Type B pancreatic cell (in vitro differentiated cells): ENCODE measurements around the gene LAD1. TPM values are rescaled to one million over a fixed set of nuclear protein-coding genes. Genes with fewer than 3 reads are reported as not detected.

Experiments
- DNase-seq: peaks from one replicate; pipeline ENCODE4 v3.0.0; 2021; ENCODE audit warnings: mixed read lengths; ENCODE audit not compliant: unreplicated experiment; ENCODE audit errors: extremely low spot score
- H3K27ac Mint-ChIP-seq: 2 replicates; pipeline ENCODE4 v1.8.0; 2021; ENCODE audit warnings: mild to moderate bottlenecking, mixed read lengths
- H3K27me3 Mint-ChIP-seq: 2 replicates; pipeline ENCODE4 v1.8.0; 2021; ENCODE audit warnings: mixed read lengths
- H3K36me3 Mint-ChIP-seq: 2 replicates; pipeline ENCODE4 v1.8.0; 2021; ENCODE audit warnings: mixed read lengths
- H3K4me1 Mint-ChIP-seq: one replicate; pipeline ENCODE4 v1.8.0; 2021; ENCODE audit warnings: mixed read lengths; ENCODE audit not compliant: unreplicated experiment
- H3K4me3 Mint-ChIP-seq: 2 replicates; pipeline ENCODE4 v1.8.0; 2021; ENCODE audit warnings: mild to moderate bottlenecking, mixed read lengths
- H3K9me3 Mint-ChIP-seq: 2 replicates; pipeline ENCODE4 v1.8.0; 2021; ENCODE audit warnings: mixed read lengths
- total RNA-seq: library from RNA; stranded (reverse); gene quantifications from 2 replicates; pipeline ENCODE4 v1.2.1, GENCODE V29; 2021; ENCODE audit warnings: low replicate concordance
- TF ChIP-seq, protein P1 (sequence below): fragments of 200-600 bp; sonication (generic); conservative IDR thresholded peaks from 2 replicates; pipeline ENCODE4 v1.5.0; 2021; ENCODE audit warnings: antibody characterized with exemption, mild to moderate bottlenecking

The LAD1 gene
- total RNA-seq, 1 donor from 2014 or later, result 41.2 TPM

DNA sequence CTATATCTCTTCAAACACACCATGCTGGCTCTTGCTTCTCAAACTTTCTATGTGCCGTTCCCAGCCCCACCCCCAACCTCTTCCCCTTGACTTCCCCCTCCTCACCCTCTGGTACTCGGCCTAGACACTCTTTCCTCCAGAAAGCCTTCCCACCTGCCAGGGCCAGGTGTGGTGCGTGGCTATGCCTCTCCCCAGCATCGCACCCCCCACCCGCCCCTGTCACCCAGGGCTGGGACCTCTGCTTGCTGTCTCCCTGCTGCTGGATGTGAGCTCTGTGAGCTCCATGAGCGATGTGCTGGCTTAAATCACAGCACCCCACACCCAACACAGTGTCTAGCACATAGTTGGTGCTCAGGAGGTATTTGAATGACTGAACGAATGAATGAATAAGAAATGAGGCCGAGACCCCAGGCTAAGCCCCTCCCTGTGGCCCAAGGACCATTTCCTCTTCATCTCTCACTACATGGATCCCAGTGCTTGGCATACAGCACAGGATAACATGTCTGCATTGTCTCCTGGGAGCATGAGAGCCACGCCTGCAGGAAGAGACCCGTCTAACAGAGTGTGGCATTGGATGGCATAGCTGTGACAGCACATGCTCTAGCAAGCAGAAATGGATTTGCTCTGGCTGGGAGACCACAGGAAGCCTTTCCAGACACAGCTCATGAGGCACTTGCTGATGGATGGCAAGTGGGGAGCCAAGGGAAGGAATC lies 41.3 kb downstream of the LAD1 start:
- no peak overlapping the region for H3K4me3 Mint-ChIP-seq
- H3K4me1 Mint-ChIP-seq, result peaks cover 5% of the 10 kb centered on the region
- TF ChIP-seq, protein P1, sequence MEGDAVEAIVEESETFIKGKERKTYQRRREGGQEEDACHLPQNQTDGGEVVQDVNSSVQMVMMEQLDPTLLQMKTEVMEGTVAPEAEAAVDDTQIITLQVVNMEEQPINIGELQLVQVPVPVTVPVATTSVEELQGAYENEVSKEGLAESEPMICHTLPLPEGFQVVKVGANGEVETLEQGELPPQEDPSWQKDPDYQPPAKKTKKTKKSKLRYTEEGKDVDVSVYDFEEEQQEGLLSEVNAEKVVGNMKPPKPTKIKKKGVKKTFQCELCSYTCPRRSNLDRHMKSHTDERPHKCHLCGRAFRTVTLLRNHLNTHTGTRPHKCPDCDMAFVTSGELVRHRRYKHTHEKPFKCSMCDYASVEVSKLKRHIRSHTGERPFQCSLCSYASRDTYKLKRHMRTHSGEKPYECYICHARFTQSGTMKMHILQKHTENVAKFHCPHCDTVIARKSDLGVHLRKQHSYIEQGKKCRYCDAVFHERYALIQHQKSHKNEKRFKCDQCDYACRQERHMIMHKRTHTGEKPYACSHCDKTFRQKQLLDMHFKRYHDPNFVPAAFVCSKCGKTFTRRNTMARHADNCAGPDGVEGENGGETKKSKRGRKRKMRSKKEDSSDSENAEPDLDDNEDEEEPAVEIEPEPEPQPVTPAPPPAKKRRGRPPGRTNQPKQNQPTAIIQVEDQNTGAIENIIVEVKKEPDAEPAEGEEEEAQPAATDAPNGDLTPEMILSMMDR, result no peak
- H3K36me3 Mint-ChIP-seq, result no peaks in the 10 kb centered on the region
- H3K27ac Mint-ChIP-seq, result no peak overlapping the region
- H3K27me3 Mint-ChIP-seq, result peaks cover 3% of the 10 kb centered on the region
- no peaks in the 10 kb centered on the region for H3K9me3 Mint-ChIP-seq
- no peak for DNase-seq

- no peaks in the 10 kb centered on the region for H3K36me3 Mint-ChIP-seq
- H3K4me1 Mint-ChIP-seq, result peaks cover 5% of the 10 kb centered on the region
- no peak for DNase-seq
- no peak overlapping the region for H3K4me3 Mint-ChIP-seq
- no peak overlapping the region for H3K27ac Mint-ChIP-seq
- H3K9me3 Mint-ChIP-seq, result no peaks in the 10 kb centered on the region
- TF ChIP-seq, protein P1, result no peak
- H3K27me3 Mint-ChIP-seq, result peaks cover 3% of the 10 kb centered on the region
Measured at GRCh38 chr1:201357211-201357610, 41.9 kb downstream of the LAD1 start.

DNA sequence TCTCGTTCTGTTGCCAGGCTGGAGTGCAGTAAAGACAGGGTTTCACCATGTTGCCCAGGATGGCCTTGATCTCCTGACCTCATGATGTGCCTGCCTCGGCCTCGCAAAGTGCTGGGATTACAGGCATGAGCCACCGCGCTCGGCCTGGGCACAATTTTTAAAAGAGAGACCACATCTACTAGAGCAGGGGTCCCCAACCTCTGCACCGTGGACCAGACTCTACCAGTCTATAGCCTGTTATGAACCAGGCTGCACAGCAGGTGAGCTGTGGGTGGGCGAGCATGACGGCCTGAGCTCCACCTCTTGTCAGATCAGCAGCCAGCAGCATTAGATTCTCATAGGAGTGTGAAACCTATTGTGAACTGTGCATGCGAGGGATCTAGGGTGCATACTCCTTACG lies 42.4 kb downstream of the LAD1 start:
- Mint-ChIP-seq H3K4me3 (no peak overlapping the region), H3K36me3 (no peaks in the 10 kb centered on the region), H3K27me3 (peaks cover 4% of the 10 kb centered on the region), H3K27ac (no peak overlapping the region), H3K9me3 (no peaks in the 10 kb centered on the region), H3K4me1 (peaks cover 5% of the 10 kb centered on the region)
- DNase-seq, result no peak
- TF ChIP-seq, protein P1, result no peak

- TF ChIP-seq, protein P1, result no peak
- Mint-ChIP-seq H3K4me1 (peaks cover 8% of the 10 kb centered on the region), H3K27ac (no peak overlapping the region), H3K9me3 (no peaks in the 10 kb centered on the region), H3K27me3 (peaks cover 8% of the 10 kb centered on the region), H3K4me3 (no peak overlapping the region), H3K36me3 (no peaks in the 10 kb centered on the region)
- no peak for DNase-seq
Measured at GRCh38 chr1:201356236-201356635, 42.9 kb downstream of the LAD1 start.

- H3K4me3 Mint-ChIP-seq, result no peak overlapping the region
- DNase-seq, result no peak
- H3K36me3 Mint-ChIP-seq, result no peaks in the 10 kb centered on the region
- TF ChIP-seq, protein P1, result no peak
- H3K27me3 Mint-ChIP-seq, result peaks cover 12% of the 10 kb centered on the region
- H3K4me1 Mint-ChIP-seq, result peaks cover 12% of the 10 kb centered on the region
- H3K27ac Mint-ChIP-seq, result no peak overlapping the region
- no peaks in the 10 kb centered on the region for H3K9me3 Mint-ChIP-seq
Measured at GRCh38 chr1:201355471-201355870, 43.7 kb downstream of the LAD1 start.
